ENCODE measurements around the gene GHR.

The GHR gene

DNA sequence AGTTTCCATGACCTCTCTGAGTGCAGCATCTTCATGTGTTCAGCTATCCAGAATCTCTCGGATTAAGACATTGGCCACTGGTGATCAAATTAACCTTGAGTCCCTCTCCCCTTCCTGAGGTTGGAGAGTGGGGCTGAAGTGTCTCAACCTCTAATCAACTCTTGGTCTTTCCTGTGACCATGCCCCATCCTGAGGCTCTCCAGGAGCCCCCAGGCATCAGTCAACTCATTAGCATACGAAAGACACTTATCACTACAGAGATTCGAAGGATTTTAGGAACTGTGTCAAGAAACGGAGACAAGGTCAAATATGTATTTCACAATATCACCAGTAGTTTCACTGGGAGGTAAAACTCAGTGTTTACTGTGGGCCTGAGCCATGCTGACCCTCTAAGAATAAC is 203.2 kb downstream of the GHR start:
- no peak overlapping the region for H2AFZ ChIP-seq (ENCODE audit: low read length, unreplicated experiment)
- no peaks in the 10 kb centered on the region for H3K27me3 ChIP-seq (ENCODE audit: insufficient read depth, low read length)
- H3K79me2 ChIP-seq (ENCODE audit: control insufficient read depth, insufficient read depth, low read length, unreplicated experiment): no peaks in the 10 kb centered on the region
- no peak overlapping the region for H3K4me3 ChIP-seq (ENCODE audit: low read depth, low read length)
- no peaks in the 10 kb centered on the region for H3K36me3 ChIP-seq (ENCODE audit: insufficient read depth, low read length)
- H3K27ac ChIP-seq (ENCODE audit: low read depth, low read length): no peak overlapping the region
- H3K4me1 ChIP-seq (ENCODE audit: control insufficient read depth, insufficient read depth, low read length, unreplicated experiment): peaks cover 5% of the 10 kb centered on the region

GRCh38 chr5:42628821-42629220 is 205.6 kb downstream of the GHR start:
- Histone ChIP-seq H3K4me3 (ENCODE audit: low read depth, low read length) (no peak overlapping the region), H3K79me2 (ENCODE audit: control insufficient read depth, insufficient read depth, low read length, unreplicated experiment) (no peaks in the 10 kb centered on the region), H3K4me1 (ENCODE audit: control insufficient read depth, insufficient read depth, low read length, unreplicated experiment) (no peaks in the 10 kb centered on the region), H3K27me3 (ENCODE audit: insufficient read depth, low read length) (no peaks in the 10 kb centered on the region), H2AFZ (ENCODE audit: low read length, unreplicated experiment) (no peak overlapping the region), H3K36me3 (ENCODE audit: insufficient read depth, low read length) (no peaks in the 10 kb centered on the region), H3K27ac (ENCODE audit: low read depth, low read length) (no peak overlapping the region)

DNA sequence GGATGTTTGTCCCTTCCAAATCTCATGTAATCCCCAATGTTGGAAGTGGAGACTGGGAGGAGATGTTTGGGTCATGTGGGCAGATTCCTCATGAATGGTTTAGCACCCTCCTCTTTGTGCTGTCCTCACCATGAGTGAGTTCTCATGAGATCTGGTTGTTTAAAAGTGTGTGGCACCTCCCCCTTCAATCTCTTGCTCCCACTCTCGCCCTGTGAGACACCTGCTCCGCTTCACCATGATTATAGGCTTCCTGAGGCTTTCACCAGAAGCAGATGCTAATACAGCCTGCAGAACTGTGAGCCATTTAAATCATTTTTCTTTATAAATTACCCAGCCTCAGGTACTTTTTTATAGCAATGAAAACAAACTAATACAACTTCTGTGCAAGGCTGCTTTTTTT is 206.0 kb downstream of the GHR start:
- no peaks in the 10 kb centered on the region for H3K36me3 ChIP-seq (ENCODE audit: insufficient read depth, low read length)
- no peaks in the 10 kb centered on the region for H3K79me2 ChIP-seq (ENCODE audit: control insufficient read depth, insufficient read depth, low read length, unreplicated experiment)
- no peaks in the 10 kb centered on the region for H3K4me1 ChIP-seq (ENCODE audit: control insufficient read depth, insufficient read depth, low read length, unreplicated experiment)
- H3K4me3 ChIP-seq (ENCODE audit: low read depth, low read length): no peak overlapping the region
- no peaks in the 10 kb centered on the region for H3K27me3 ChIP-seq (ENCODE audit: insufficient read depth, low read length)
- H3K27ac ChIP-seq (ENCODE audit: low read depth, low read length): no peak overlapping the region
- H2AFZ ChIP-seq (ENCODE audit: low read length, unreplicated experiment): no peak overlapping the region

DNA sequence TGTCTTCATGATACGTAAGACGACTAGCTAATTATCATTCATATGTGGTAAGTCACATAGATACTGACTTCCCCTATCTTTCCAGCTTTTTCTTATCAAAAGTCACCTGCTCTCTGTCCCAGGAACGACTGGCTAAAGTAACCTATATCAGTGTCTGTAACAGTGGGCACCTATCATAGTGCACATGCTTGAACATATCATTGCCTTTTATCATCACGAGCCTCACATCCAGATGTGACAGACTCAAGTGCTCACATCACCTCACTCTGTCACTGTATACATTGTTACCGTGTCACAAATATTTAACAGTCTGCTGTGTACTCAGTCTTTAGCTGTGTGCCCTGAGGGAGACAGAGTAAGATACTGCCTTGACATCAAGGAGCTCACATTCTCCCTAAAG is 208.0 kb downstream of the GHR start:
- H2AFZ ChIP-seq (ENCODE audit: low read length, unreplicated experiment): no peak overlapping the region

GRCh38 chr5:42632354-42632900 is 209.2 kb downstream of the GHR start:
- H3K79me2 ChIP-seq (ENCODE audit: control insufficient read depth, insufficient read depth, low read length, unreplicated experiment): no peaks in the 10 kb centered on the region
- no peaks in the 10 kb centered on the region for H3K36me3 ChIP-seq (ENCODE audit: insufficient read depth, low read length)
- no peak overlapping the region for H2AFZ ChIP-seq (ENCODE audit: low read length, unreplicated experiment)
- H3K27me3 ChIP-seq (ENCODE audit: insufficient read depth, low read length): no peaks in the 10 kb centered on the region
- no peak overlapping the region for H3K27ac ChIP-seq (ENCODE audit: low read depth, low read length)
- no peak overlapping the region for H3K4me3 ChIP-seq (ENCODE audit: low read depth, low read length)
- no peaks in the 10 kb centered on the region for H3K4me1 ChIP-seq (ENCODE audit: control insufficient read depth, insufficient read depth, low read length, unreplicated experiment)

More for the DNA sequence above, 208.0 kb downstream of the GHR start:
- H3K4me3 ChIP-seq (ENCODE audit: low read depth, low read length): no peak overlapping the region
- no peaks in the 10 kb centered on the region for H3K4me1 ChIP-seq (ENCODE audit: control insufficient read depth, insufficient read depth, low read length, unreplicated experiment)
- H3K36me3 ChIP-seq (ENCODE audit: insufficient read depth, low read length): no peaks in the 10 kb centered on the region
- no peaks in the 10 kb centered on the region for H3K79me2 ChIP-seq (ENCODE audit: control insufficient read depth, insufficient read depth, low read length, unreplicated experiment)
- no peak overlapping the region for H3K27ac ChIP-seq (ENCODE audit: low read depth, low read length)
- no peaks in the 10 kb centered on the region for H3K27me3 ChIP-seq (ENCODE audit: insufficient read depth, low read length)

DNA sequence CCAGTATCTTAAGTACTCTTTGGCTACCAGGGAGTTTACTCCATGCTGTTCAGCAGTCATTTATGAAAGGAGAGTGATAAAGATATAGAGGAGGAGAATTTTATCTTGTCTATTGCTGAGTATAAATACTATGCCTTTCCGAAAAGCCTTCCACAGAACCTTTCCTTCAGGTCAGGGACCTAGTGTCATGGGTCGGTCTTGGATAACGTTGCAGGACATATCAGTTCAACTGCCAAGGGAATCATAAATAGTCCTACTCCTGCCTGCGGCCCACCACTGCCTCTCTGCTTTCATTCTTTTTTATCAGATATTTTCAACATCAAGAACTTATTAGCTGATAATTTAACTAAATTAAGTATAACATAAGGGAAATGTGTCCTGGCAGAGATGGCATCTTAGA is 211.3 kb downstream of the GHR start:
- Histone ChIP-seq H3K4me3 (ENCODE audit: low read depth, low read length) (no peak overlapping the region), H2AFZ (ENCODE audit: low read length, unreplicated experiment) (no peak overlapping the region), H3K27me3 (ENCODE audit: insufficient read depth, low read length) (no peaks in the 10 kb centered on the region), H3K27ac (ENCODE audit: low read depth, low read length) (no peak overlapping the region), H3K79me2 (ENCODE audit: control insufficient read depth, insufficient read depth, low read length, unreplicated experiment) (no peaks in the 10 kb centered on the region), H3K4me1 (ENCODE audit: control insufficient read depth, insufficient read depth, low read length, unreplicated experiment) (no peaks in the 10 kb centered on the region), H3K36me3 (ENCODE audit: insufficient read depth, low read length) (no peaks in the 10 kb centered on the region)

GRCh38 chr5:42636425-42636824 is 213.2 kb downstream of the GHR start:
- no peaks in the 10 kb centered on the region for H3K36me3 ChIP-seq (ENCODE audit: insufficient read depth, low read length)
- no peaks in the 10 kb centered on the region for H3K79me2 ChIP-seq (ENCODE audit: control insufficient read depth, insufficient read depth, low read length, unreplicated experiment)
- no peaks in the 10 kb centered on the region for H3K27me3 ChIP-seq (ENCODE audit: insufficient read depth, low read length)
- H2AFZ ChIP-seq (ENCODE audit: low read length, unreplicated experiment): no peak overlapping the region
- no peak overlapping the region for H3K4me3 ChIP-seq (ENCODE audit: low read depth, low read length)
- H3K27ac ChIP-seq (ENCODE audit: low read depth, low read length): no peak overlapping the region
- H3K4me1 ChIP-seq (ENCODE audit: control insufficient read depth, insufficient read depth, low read length, unreplicated experiment): no peaks in the 10 kb centered on the region

GRCh38 chr5:42636946-42637345 is 213.7 kb downstream of the GHR start:
- Histone ChIP-seq H3K27ac (ENCODE audit: low read depth, low read length) (no peak overlapping the region), H3K4me1 (ENCODE audit: control insufficient read depth, insufficient read depth, low read length, unreplicated experiment) (no peaks in the 10 kb centered on the region), H2AFZ (ENCODE audit: low read length, unreplicated experiment) (no peak overlapping the region), H3K4me3 (ENCODE audit: low read depth, low read length) (no peak overlapping the region), H3K36me3 (ENCODE audit: insufficient read depth, low read length) (no peaks in the 10 kb centered on the region), H3K79me2 (ENCODE audit: control insufficient read depth, insufficient read depth, low read length, unreplicated experiment) (no peaks in the 10 kb centered on the region), H3K27me3 (ENCODE audit: insufficient read depth, low read length) (no peaks in the 10 kb centered on the region)

DNA sequence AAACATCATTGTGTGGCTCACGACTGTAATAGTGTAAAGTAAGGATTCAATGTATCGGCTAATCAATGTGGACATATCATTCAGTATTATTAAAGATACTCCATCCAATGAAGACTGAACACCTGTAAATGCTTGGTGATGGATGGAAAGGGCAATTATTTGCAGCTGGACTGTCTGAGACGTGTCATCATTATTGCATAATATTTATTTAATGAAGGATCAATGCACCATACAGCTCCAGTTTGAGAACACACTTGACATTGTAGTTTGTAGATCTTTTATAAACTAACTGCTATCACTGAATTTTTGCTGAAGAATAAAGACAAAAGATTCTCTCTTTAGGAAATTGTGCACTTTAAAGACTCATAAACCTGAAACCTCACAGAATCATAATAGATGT is 215.7 kb downstream of the GHR start:
- no peak overlapping the region for H2AFZ ChIP-seq (ENCODE audit: low read length, unreplicated experiment)
- H3K27me3 ChIP-seq (ENCODE audit: insufficient read depth, low read length): no peaks in the 10 kb centered on the region
- no peak overlapping the region for H3K27ac ChIP-seq (ENCODE audit: low read depth, low read length)
- no peak overlapping the region for H3K4me3 ChIP-seq (ENCODE audit: low read depth, low read length)
- no peaks in the 10 kb centered on the region for H3K79me2 ChIP-seq (ENCODE audit: control insufficient read depth, insufficient read depth, low read length, unreplicated experiment)
- no peaks in the 10 kb centered on the region for H3K4me1 ChIP-seq (ENCODE audit: control insufficient read depth, insufficient read depth, low read length, unreplicated experiment)
- H3K36me3 ChIP-seq (ENCODE audit: insufficient read depth, low read length): no peaks in the 10 kb centered on the region

DNA sequence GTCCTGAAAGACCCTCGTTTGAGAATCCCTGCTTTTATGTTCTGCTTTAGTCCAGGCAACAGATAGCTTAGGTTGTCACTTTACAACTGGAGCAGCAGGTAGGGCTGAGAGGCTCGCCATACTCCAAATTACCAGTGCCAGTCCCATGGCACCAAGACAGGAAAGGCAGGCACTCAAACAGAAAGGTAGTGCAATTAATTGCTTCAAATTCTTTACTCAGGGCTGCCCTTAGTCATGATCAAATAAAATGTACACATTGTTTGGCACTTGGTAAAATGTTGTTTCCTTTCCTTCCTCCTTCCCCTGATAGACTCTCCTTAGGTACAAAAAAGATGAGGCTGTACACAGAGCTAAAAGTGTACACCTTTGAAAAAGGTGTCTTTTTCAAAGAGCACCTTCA is 217.6 kb downstream of the GHR start:
- H2AFZ ChIP-seq (ENCODE audit: low read length, unreplicated experiment): no peak overlapping the region
- no peaks in the 10 kb centered on the region for H3K27me3 ChIP-seq (ENCODE audit: insufficient read depth, low read length)
- no peak overlapping the region for H3K27ac ChIP-seq (ENCODE audit: low read depth, low read length)
- H3K4me1 ChIP-seq (ENCODE audit: control insufficient read depth, insufficient read depth, low read length, unreplicated experiment): peaks cover 4% of the 10 kb centered on the region
- no peak overlapping the region for H3K4me3 ChIP-seq (ENCODE audit: low read depth, low read length)
- no peaks in the 10 kb centered on the region for H3K36me3 ChIP-seq (ENCODE audit: insufficient read depth, low read length)
- H3K79me2 ChIP-seq (ENCODE audit: control insufficient read depth, insufficient read depth, low read length, unreplicated experiment): no peaks in the 10 kb centered on the region

GRCh38 chr5:42641336-42642005 is 218.2 kb downstream of the GHR start:
- no peak overlapping the region for H2AFZ ChIP-seq (ENCODE audit: low read length, unreplicated experiment)
- H3K27me3 ChIP-seq (ENCODE audit: insufficient read depth, low read length): no peaks in the 10 kb centered on the region
- no peak overlapping the region for H3K27ac ChIP-seq (ENCODE audit: low read depth, low read length)
- H3K4me1 ChIP-seq (ENCODE audit: control insufficient read depth, insufficient read depth, low read length, unreplicated experiment): peaks cover 4% of the 10 kb centered on the region
- H3K36me3 ChIP-seq (ENCODE audit: insufficient read depth, low read length): no peaks in the 10 kb centered on the region
- no peaks in the 10 kb centered on the region for H3K79me2 ChIP-seq (ENCODE audit: control insufficient read depth, insufficient read depth, low read length, unreplicated experiment)
- no peak overlapping the region for H3K4me3 ChIP-seq (ENCODE audit: low read depth, low read length)

All from ACC112 (cell line).